ENCODE results near the gene DMD. TPM values are rescaled to one million over a fixed set of nuclear protein-coding genes. Genes with fewer than 3 reads are reported as not detected.
"Not testable (repeated sequence)": the region's sequence is repeated elsewhere in the genome, so short reads cannot be mapped to it uniquely, and the experiment has no call there.

Gene DMD
- 1.6 and 6.7 TPM in 2 replicates for total RNA-seq

GRCh38 chrX:33211356-33212260 lies at the start of gene DMD:
DMD (minus strand) TSS chrX:33211549; CDS start chrX:33211312, 237 bp downstream.
- DNase-seq (ENCODE audit: extremely low read depth, low read depth, low spot score) = no peak

GRCh38 chrX:33252306-33252825 lies 41.0 kb upstream of the DMD start:
- DNase-seq (ENCODE audit: extremely low read depth, low read depth, low spot score) = no peak

- no peak for DNase-seq (ENCODE audit: extremely low read depth, low read depth, low spot score)
Observed at GRCh38 chrX:33218819-33219218, 7.5 kb upstream of the DMD start.

- DNase-seq (ENCODE audit: extremely low read depth, low read depth, low spot score) = no peak
Observed at GRCh38 chrX:33210156-33210555, 1.2 kb downstream of the DMD start.

GRCh38 chrX:33207056-33207455 lies 4.3 kb downstream of the DMD start:
- no peak for DNase-seq (ENCODE audit: extremely low read depth, low read depth, low spot score)

GRCh38 chrX:33205321-33205720 lies 6.0 kb downstream of the DMD start:
- DNase-seq (ENCODE audit: extremely low read depth, low read depth, low spot score) = no peak

- DNase-seq (ENCODE audit: extremely low read depth, low read depth, low spot score) = no peak
Observed at GRCh38 chrX:33204889-33205288, 6.5 kb downstream of the DMD start.

- DNase-seq (ENCODE audit: extremely low read depth, low read depth, low spot score) = no peak
Observed at GRCh38 chrX:33198561-33199279, 12.6 kb downstream of the DMD start.

- no peak for DNase-seq (ENCODE audit: extremely low read depth, low read depth, low spot score)
Observed at GRCh38 chrX:33195698-33196097, 15.7 kb downstream of the DMD start.

- no peak for DNase-seq (ENCODE audit: extremely low read depth, low read depth, low spot score)
Observed at GRCh38 chrX:33194876-33195433, 16.4 kb downstream of the DMD start.

GRCh38 chrX:33194289-33194688 lies 17.1 kb downstream of the DMD start:
- no peak for DNase-seq (ENCODE audit: extremely low read depth, low read depth, low spot score)

- DNase-seq (ENCODE audit: extremely low read depth, low read depth, low spot score) = no peak
Observed at GRCh38 chrX:33190016-33190415, 21.3 kb downstream of the DMD start.

- no peak for DNase-seq (ENCODE audit: extremely low read depth, low read depth, low spot score)
Observed at GRCh38 chrX:33188881-33189280, 22.5 kb downstream of the DMD start.

GRCh38 chrX:33188286-33188685 lies 23.1 kb downstream of the DMD start:
- DNase-seq (ENCODE audit: extremely low read depth, low read depth, low spot score) = no peak

GRCh38 chrX:33184803-33185202 lies 26.5 kb downstream of the DMD start:
- not testable (repeated sequence) for DNase-seq (ENCODE audit: extremely low read depth, low read depth, low spot score)

- no peak for DNase-seq (ENCODE audit: extremely low read depth, low read depth, low spot score)
Observed at GRCh38 chrX:33183361-33183760, 28.0 kb downstream of the DMD start.

GRCh38 chrX:33178690-33179089 lies 32.7 kb downstream of the DMD start:
- no peak for DNase-seq (ENCODE audit: extremely low read depth, low read depth, low spot score)

- no peak for DNase-seq (ENCODE audit: extremely low read depth, low read depth, low spot score)
Observed at GRCh38 chrX:33178218-33178617, 33.1 kb downstream of the DMD start.

- DNase-seq (ENCODE audit: extremely low read depth, low read depth, low spot score) = no peak
Observed at GRCh38 chrX:33175201-33175600, 36.1 kb downstream of the DMD start.

GRCh38 chrX:33171041-33171440 lies 40.3 kb downstream of the DMD start:
- DNase-seq (ENCODE audit: extremely low read depth, low read depth, low spot score) = no peak

GRCh38 chrX:33161829-33162228 lies 49.5 kb downstream of the DMD start:
- DNase-seq (ENCODE audit: extremely low read depth, low read depth, low spot score) = no peak
